CD4-positive, alpha-beta T cell treated with Interleukin-6 at 100 ng/mL for 8 hours (primary cell): ENCODE measurements around the gene KRTDAP.

Experiments used
- DNase-seq: peaks from one replicate; pipeline ENCODE4 v3.0.0-alpha.2; 2020; ENCODE audit warnings: mixed read lengths, low spot score

The KRTDAP gene

GRCh38 chr19:35512831-35513627, 22.8 kb upstream of the KRTDAP start:
- no peak for DNase-seq

GRCh38 chr19:35511337-35511736, 21.1 kb upstream of the KRTDAP start:
- no peak for DNase-seq

GRCh38 chr19:35510626-35510964, 20.3 kb upstream of the KRTDAP start:
- DNase-seq = no peak

- peak; percentile 60 for DNase-seq
Observed at GRCh38 chr19:35509861-35510625, 19.8 kb upstream of the KRTDAP start.

- DNase-seq = peak; percentile 44
Observed at GRCh38 chr19:35509018-35509652, 18.9 kb upstream of the KRTDAP start.

- no peak for DNase-seq
Observed at GRCh38 chr19:35508129-35508528, 17.9 kb upstream of the KRTDAP start.

GRCh38 chr19:35507561-35507960, 17.3 kb upstream of the KRTDAP start:
- no peak for DNase-seq

- DNase-seq = no peak
Observed at GRCh38 chr19:35506011-35506410, 15.7 kb upstream of the KRTDAP start.

GRCh38 chr19:35502751-35503150, 12.5 kb upstream of the KRTDAP start:
- DNase-seq = no peak

GRCh38 chr19:35501684-35502083, 11.4 kb upstream of the KRTDAP start:
- DNase-seq = no peak

GRCh38 chr19:35500611-35501010, 10.3 kb upstream of the KRTDAP start:
- DNase-seq = no peak

GRCh38 chr19:35498984-35499527, 8.8 kb upstream of the KRTDAP start:
- no peak for DNase-seq

GRCh38 chr19:35498220-35498619, 8.0 kb upstream of the KRTDAP start:
- DNase-seq = no peak

GRCh38 chr19:35497406-35497805, 7.1 kb upstream of the KRTDAP start:
- no peak for DNase-seq

- peak; percentile 66 for DNase-seq
Observed at GRCh38 chr19:35495107-35496064, 5.1 kb upstream of the KRTDAP start.

- DNase-seq = no peak
Observed at GRCh38 chr19:35493971-35494370, 3.7 kb upstream of the KRTDAP start.

- DNase-seq = no peak
Observed at GRCh38 chr19:35491836-35492360, 1.6 kb upstream of the KRTDAP start.

GRCh38 chr19:35488677-35489076, 1.6 kb downstream of the KRTDAP start:
- DNase-seq = no peak

GRCh38 chr19:35487656-35488182, 2.5 kb downstream of the KRTDAP start:
- no peak for DNase-seq

GRCh38 chr19:35486268-35486708, 4.0 kb downstream of the KRTDAP start:
- DNase-seq = no peak
